Measurements from ENCODE around the gene DGAT2. TPM values are rescaled to one million over a fixed set of nuclear protein-coding genes. Genes with fewer than 3 reads are reported as not detected.

DGAT2 gene
- total and polyA plus RNA-seq, 5 donors from 2014 or later, result 0.17 to 0.47 (median 0.42) TPM; not detected in 2

DNA sequence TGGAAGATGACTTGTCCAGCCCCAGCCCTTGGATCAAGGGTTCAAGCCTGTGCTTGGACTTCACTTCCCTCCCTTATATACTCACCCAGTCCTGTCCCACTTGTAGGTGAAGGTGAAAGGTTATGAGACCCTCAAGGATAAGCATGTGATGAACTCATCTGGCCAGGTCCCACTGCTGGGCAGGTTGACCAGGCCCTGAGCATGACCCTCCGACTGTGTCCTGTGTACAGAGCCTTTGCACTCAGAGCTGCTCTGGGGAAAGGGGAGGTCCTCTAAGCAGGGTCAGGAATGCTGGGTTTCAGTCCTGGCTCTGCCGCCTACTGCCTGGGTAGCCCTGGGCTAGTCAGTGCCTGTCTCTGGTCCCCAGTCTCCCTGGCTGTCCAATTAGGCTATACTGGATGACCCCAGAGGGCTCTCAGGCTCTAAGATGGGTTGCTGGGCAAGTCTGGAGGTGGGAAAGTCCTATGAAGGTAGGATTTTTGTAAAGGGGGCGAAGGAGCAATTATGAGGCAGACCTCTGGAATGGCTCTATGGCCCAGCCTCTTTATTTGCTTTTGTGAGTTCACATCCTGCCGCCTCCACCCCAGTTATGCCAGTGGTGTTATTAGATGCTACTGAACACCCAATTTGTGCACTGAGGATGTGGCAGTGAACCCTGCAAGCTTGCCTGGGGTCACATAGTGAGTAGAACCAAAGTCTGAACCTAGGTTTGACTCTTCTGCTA lies 14.1 kb downstream of the DGAT2 start:
- H3K27me3 Mint-ChIP-seq, result no peaks in the 10 kb centered on the region

DNA sequence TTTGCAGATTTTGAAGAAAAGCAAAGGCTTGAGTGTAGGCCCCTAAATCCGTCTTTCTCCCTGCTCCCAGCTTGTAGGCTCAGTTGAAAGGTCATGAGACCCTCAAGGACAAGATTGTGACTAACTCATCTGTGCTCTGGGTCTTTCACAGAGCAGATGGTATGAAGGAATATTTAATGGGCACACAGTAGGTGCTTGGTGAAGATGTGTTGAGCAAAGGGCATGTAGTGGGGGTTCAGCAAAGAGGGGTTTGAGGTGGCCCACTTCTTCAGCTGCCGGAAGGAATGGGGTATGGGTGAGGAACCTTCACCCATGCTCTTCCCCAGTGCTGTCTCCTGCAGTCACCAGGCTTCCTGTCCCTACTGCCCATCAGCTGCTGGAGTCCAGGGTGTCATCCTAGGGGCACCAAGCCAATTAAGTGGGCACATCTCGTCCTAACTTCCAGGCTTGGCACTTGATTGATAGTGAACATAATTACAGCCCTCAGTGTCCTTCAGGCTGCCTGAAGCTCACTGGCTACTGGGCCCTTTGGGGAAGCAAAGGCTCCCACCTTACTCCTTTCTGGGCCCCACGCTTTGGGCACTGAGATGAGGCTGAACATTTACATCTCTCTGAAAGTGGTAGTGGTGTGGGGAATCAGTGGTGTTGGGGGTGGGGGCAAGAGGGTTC lies 15.0 kb downstream of the DGAT2 start:
- Histone ChIP-seq H3K27ac (ENCODE audit: insufficient read depth, low read length, poor library complexity, severe bottlenecking) (no peak overlapping the region), H3K36me3 (ENCODE audit: control insufficient read depth, insufficient read depth, low read length) (no peaks in the 10 kb centered on the region), H3K27me3 (ENCODE audit: control insufficient read depth, insufficient read depth, low read length) (no peaks in the 10 kb centered on the region), H3K4me3 (ENCODE audit: low read depth, low read length) (no peak overlapping the region), H3K9me3 (ENCODE audit: control insufficient read depth in 2 of 2, low read length in 2 of 2) (no peaks in the 10 kb centered on the region), H3K4me1 (ENCODE audit: control insufficient read depth, insufficient read depth, low read length, poor library complexity, severe bottlenecking) (no peaks in the 10 kb centered on the region)
- ATAC-seq (ENCODE audit: low read depth in 2 of 2) (no peak), DNase-seq (no peak)
- H3K36me3 Mint-ChIP-seq, result no peaks in the 10 kb centered on the region
- H3K27ac Mint-ChIP-seq, result peak overlapping the region in 1 of 3 donors; percentile 56
- H3K4me1 Mint-ChIP-seq, result no peaks in the 10 kb centered on the region
- no peaks in the 10 kb centered on the region for H3K27me3 Mint-ChIP-seq
- no peaks in the 10 kb centered on the region for H3K9me3 Mint-ChIP-seq
- no peak overlapping the region for H3K4me3 Mint-ChIP-seq

More for the DNA sequence above, 14.1 kb downstream of the DGAT2 start:
- Histone ChIP-seq H3K4me1 (ENCODE audit: control insufficient read depth, insufficient read depth, low read length, poor library complexity, severe bottlenecking) (peaks cover under 1% of the 10 kb centered on the region), H3K36me3 (ENCODE audit: control insufficient read depth, insufficient read depth, low read length) (no peaks in the 10 kb centered on the region), H3K27me3 (ENCODE audit: control insufficient read depth, insufficient read depth, low read length) (no peaks in the 10 kb centered on the region), H3K9me3 (ENCODE audit: control insufficient read depth in 2 of 2, low read length in 2 of 2) (no peaks in the 10 kb centered on the region), H3K27ac (ENCODE audit: insufficient read depth, low read length, poor library complexity, severe bottlenecking) (no peak overlapping the region), H3K4me3 (ENCODE audit: low read depth, low read length) (no peak overlapping the region)
- Mint-ChIP-seq H3K9me3 (no peaks in the 10 kb centered on the region), H3K4me3 (no peak overlapping the region), H3K27ac (peak overlapping the region in 1 of 3 donors; percentile 69), H3K4me1 (peaks cover 0 to 6% (median under 1%) of the 10 kb centered on the region in 4 donors), H3K36me3 (no peaks in the 10 kb centered on the region)
- DNase-seq (no peak), ATAC-seq (ENCODE audit: low read depth in 2 of 2) (no peak)

DNA sequence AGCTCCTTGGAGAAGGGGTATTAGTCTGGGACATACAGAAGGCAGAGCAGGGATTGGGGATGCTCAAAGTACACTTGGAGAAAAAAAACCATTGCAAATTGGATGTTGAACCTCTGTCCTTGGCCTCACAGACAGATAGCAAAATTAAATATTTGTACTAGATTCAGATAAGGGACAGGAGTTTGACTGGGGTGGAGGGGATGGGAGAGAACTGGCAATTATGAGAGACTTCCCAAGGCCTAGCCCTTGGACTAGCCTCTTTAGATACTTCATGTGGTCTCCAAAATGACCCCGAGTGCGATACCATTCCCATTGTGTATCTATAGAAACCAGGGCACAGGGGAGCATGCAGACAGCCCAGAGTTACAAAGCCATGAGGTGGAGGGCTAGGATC lies 15.5 kb downstream of the DGAT2 start:
- H3K9me3 Mint-ChIP-seq, result no peaks in the 10 kb centered on the region
- Histone ChIP-seq H3K27me3 (ENCODE audit: control insufficient read depth, insufficient read depth, low read length) (no peaks in the 10 kb centered on the region), H3K4me1 (ENCODE audit: control insufficient read depth, insufficient read depth, low read length, poor library complexity, severe bottlenecking) (no peaks in the 10 kb centered on the region), H3K4me3 (ENCODE audit: low read depth, low read length) (no peak overlapping the region), H3K9me3 (ENCODE audit: control insufficient read depth in 2 of 2, low read length in 2 of 2) (no peaks in the 10 kb centered on the region), H3K36me3 (ENCODE audit: control insufficient read depth, insufficient read depth, low read length) (no peaks in the 10 kb centered on the region), H3K27ac (ENCODE audit: insufficient read depth, low read length, poor library complexity, severe bottlenecking) (no peak overlapping the region)
- DNase-seq (no peak), ATAC-seq (ENCODE audit: low read depth in 2 of 2) (no peak)
- no peaks in the 10 kb centered on the region for H3K27me3 Mint-ChIP-seq
- H3K27ac Mint-ChIP-seq, result no peak overlapping the region
- no peak overlapping the region for H3K4me3 Mint-ChIP-seq
- no peaks in the 10 kb centered on the region for H3K36me3 Mint-ChIP-seq
- H3K4me1 Mint-ChIP-seq, result no peaks in the 10 kb centered on the region

DNA sequence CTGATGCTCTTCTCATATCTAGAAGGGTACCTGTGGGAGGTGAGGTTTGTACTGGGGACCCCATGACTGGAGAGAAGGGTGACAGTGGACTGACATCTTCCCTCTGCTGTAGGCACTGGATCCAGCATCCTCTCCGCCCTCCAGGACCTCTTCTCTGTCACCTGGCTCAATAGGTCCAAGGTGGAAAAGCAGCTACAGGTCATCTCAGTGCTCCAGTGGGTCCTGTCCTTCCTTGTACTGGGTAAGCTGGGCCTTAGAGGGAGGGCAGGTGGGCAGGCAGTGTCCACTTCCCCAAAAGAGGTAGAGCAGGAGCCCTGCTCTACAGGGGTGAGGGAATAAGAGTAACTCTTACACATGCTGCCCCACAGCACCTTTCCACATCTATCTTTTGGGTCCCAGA lies 15.9 kb downstream of the DGAT2 start:
- Histone ChIP-seq H3K36me3 (ENCODE audit: control insufficient read depth, insufficient read depth, low read length) (no peaks in the 10 kb centered on the region), H3K4me1 (ENCODE audit: control insufficient read depth, insufficient read depth, low read length, poor library complexity, severe bottlenecking) (no peaks in the 10 kb centered on the region), H3K27ac (ENCODE audit: insufficient read depth, low read length, poor library complexity, severe bottlenecking) (no peak overlapping the region), H3K9me3 (ENCODE audit: control insufficient read depth in 2 of 2, low read length in 2 of 2) (no peaks in the 10 kb centered on the region), H3K27me3 (ENCODE audit: control insufficient read depth, insufficient read depth, low read length) (no peaks in the 10 kb centered on the region), H3K4me3 (ENCODE audit: low read depth, low read length) (no peak overlapping the region)
- Mint-ChIP-seq H3K27me3 (no peaks in the 10 kb centered on the region), H3K9me3 (no peaks in the 10 kb centered on the region), H3K27ac (no peak overlapping the region), H3K4me1 (no peaks in the 10 kb centered on the region), H3K36me3 (no peaks in the 10 kb centered on the region), H3K4me3 (no peak overlapping the region)
- ATAC-seq (ENCODE audit: low read depth in 2 of 2) (no peak), DNase-seq (no peak)

DNA sequence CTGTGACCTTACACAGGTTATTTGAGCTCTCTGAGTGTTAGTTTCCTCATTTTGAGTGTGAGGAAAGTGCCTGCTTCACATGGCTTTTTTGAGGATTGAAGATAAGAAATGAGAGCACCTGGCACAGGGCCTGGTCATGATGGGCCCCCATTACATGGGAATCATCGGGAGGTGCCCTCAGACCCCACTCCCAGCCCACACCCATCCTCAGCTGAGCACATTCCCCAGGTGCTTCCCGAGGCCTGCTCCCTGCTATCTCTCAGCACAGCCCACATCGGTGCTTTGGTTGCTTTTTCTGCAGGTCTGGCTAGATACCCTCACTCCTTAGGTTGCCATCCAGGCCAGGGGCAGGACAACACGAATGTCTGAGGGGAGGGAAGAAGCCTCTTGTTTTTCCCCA lies 16.6 kb downstream of the DGAT2 start:
- ATAC-seq (ENCODE audit: low read depth in 2 of 2) (no peak), DNase-seq (no peak)
- no peaks in the 10 kb centered on the region for H3K9me3 ChIP-seq (ENCODE audit: control insufficient read depth in 2 of 2, low read length in 2 of 2)
- no peaks in the 10 kb centered on the region for H3K36me3 ChIP-seq (ENCODE audit: control insufficient read depth, insufficient read depth, low read length)
- no peaks in the 10 kb centered on the region for H3K4me1 ChIP-seq (ENCODE audit: control insufficient read depth, insufficient read depth, low read length, poor library complexity, severe bottlenecking)
- H3K27ac ChIP-seq (ENCODE audit: insufficient read depth, low read length, poor library complexity, severe bottlenecking), result no peak overlapping the region
- Mint-ChIP-seq H3K4me3 (no peak overlapping the region), H3K27me3 (no peaks in the 10 kb centered on the region), H3K9me3 (no peaks in the 10 kb centered on the region), H3K4me1 (no peaks in the 10 kb centered on the region), H3K27ac (no peak overlapping the region), H3K36me3 (no peaks in the 10 kb centered on the region)
- H3K4me3 ChIP-seq (ENCODE audit: low read depth, low read length), result no peak overlapping the region
- no peaks in the 10 kb centered on the region for H3K27me3 ChIP-seq (ENCODE audit: control insufficient read depth, insufficient read depth, low read length)

DNA sequence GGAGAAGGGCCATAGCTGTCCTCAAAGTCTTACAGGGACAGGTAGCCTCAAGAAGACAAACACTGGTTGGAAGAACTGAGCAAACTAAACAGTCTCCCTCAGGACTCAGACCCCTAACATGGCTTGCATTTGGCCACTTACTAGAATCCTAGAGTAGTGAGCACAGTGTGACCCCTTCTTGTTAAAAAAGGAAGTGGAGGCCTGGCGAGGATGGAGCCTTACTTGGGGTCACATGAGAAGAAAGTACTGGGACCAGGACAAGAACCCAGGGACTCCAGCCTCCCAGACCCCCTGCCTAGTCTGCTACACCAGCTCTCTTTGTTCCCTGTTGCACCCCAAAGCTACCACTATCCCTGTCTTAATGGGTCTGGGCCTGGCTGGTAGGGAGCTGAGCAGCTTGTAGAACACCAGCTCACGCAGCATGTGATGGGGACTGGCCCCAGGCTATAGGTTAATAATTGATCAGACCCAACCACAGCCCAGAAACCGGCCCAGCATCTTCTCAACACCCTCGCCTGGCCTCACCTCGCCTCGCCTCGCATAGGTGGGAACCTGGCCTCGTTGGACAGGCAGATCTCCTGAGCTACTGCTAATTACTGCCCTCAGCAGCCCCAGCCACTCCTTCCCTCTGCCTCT lies 17.6 kb downstream of the DGAT2 start:
- Mint-ChIP-seq H3K4me1 (no peaks in the 10 kb centered on the region), H3K27me3 (no peaks in the 10 kb centered on the region), H3K9me3 (no peaks in the 10 kb centered on the region), H3K36me3 (no peaks in the 10 kb centered on the region), H3K27ac (no peak overlapping the region), H3K4me3 (no peak overlapping the region)
- no peaks in the 10 kb centered on the region for H3K9me3 ChIP-seq (ENCODE audit: control insufficient read depth in 2 of 2, low read length in 2 of 2)
- H3K4me3 ChIP-seq (ENCODE audit: low read depth, low read length), result no peak overlapping the region
- no peaks in the 10 kb centered on the region for H3K4me1 ChIP-seq (ENCODE audit: control insufficient read depth, insufficient read depth, low read length, poor library complexity, severe bottlenecking)
- no peaks in the 10 kb centered on the region for H3K27me3 ChIP-seq (ENCODE audit: control insufficient read depth, insufficient read depth, low read length)
- no peak for ATAC-seq (ENCODE audit: low read depth in 2 of 2)
- no peak for DNase-seq
- H3K27ac ChIP-seq (ENCODE audit: insufficient read depth, low read length, poor library complexity, severe bottlenecking), result no peak overlapping the region
- no peaks in the 10 kb centered on the region for H3K36me3 ChIP-seq (ENCODE audit: control insufficient read depth, insufficient read depth, low read length)

DNA sequence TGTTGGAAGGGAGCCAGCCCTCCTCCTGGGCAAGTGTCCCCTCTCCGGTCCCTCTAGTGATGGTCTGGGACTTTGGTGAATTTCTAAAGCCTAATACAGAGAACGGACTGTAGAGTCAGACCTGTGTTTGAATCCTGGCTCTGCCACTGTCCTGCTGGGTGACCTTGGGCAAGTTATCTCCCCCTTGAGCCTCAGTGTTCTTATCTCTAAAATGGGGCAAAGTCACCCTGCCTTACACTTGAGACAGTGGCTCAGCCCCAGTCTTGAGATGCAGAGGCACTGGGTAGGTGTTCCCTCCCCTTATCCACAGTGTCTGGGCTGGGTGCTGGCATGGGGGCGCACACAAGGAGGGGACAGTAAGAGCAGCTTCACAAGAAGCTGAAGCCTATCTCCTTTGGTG lies 20.9 kb downstream of the DGAT2 start:
- Mint-ChIP-seq H3K27ac (no peak overlapping the region), H3K4me3 (no peak overlapping the region), H3K9me3 (no peaks in the 10 kb centered on the region), H3K4me1 (no peaks in the 10 kb centered on the region), H3K27me3 (no peaks in the 10 kb centered on the region), H3K36me3 (no peaks in the 10 kb centered on the region)
- no peak for ATAC-seq (ENCODE audit: low read depth in 2 of 2)
- Histone ChIP-seq H3K27ac (ENCODE audit: insufficient read depth, low read length, poor library complexity, severe bottlenecking) (no peak overlapping the region), H3K4me1 (ENCODE audit: control insufficient read depth, insufficient read depth, low read length, poor library complexity, severe bottlenecking) (no peaks in the 10 kb centered on the region), H3K36me3 (ENCODE audit: control insufficient read depth, insufficient read depth, low read length) (no peaks in the 10 kb centered on the region), H3K9me3 (ENCODE audit: control insufficient read depth in 2 of 2, low read length in 2 of 2) (no peaks in the 10 kb centered on the region), H3K27me3 (ENCODE audit: control insufficient read depth, insufficient read depth, low read length) (no peaks in the 10 kb centered on the region), H3K4me3 (ENCODE audit: low read depth, low read length) (no peak overlapping the region)
- DNase-seq, result no peak

All from CD4-positive, CD25-positive, alpha-beta regulatory T cell (primary cell).